MCF 10A (cell line): ENCODE data around the gene MC5R. TPM values are rescaled to one million over a fixed set of nuclear protein-coding genes. Genes with fewer than 3 reads are reported as not detected.
"Not testable (repeated sequence)": the region's sequence is repeated elsewhere in the genome, so short reads cannot be mapped to it uniquely, and the experiment has no call there.

Source experiments
- BruUV-seq: library from RNA; stranded (reverse); fragments of 400-500 nt; replicated peaks from 2 replicates; lab custom pipeline; 2021; lab: Mats Ljungman, UMichigan
- CTCF ChIA-PET: fragments of 300-600 bp; sonication (Branson Sonifier 250); formaldehyde crosslinking; extraction: SDS; loops from one replicate; lab custom pipeline; 2021; ENCODE audit warnings: antibody characterized with exemption, inconsistent platforms; lab: Yijun Ruan, JAX
- POLR2A ChIA-PET: fragments of 300-600, 350-650 bp; sonication (Branson Sonifier 250); formaldehyde crosslinking; extraction: SDS; loops from one replicate; lab custom pipeline; 2020; ENCODE audit warnings: antibody characterized with exemption, inconsistent platforms; lab: Yijun Ruan, JAX
- DNase-seq: peaks from one replicate; pipeline ENCODE4 v3.0.0-alpha.2; 2018; ENCODE audit not compliant: unreplicated experiment
- H3K27ac Mint-ChIP-seq: one replicate; pipeline ENCODE4 v1.8.0; 2022; ENCODE audit warnings: mild to moderate bottlenecking, low read depth, mixed read lengths; ENCODE audit not compliant: unreplicated experiment
- H3K27me3 Mint-ChIP-seq: one replicate; pipeline ENCODE4 v1.8.0; 2022; ENCODE audit warnings: mixed read lengths; ENCODE audit not compliant: insufficient read depth, unreplicated experiment
- H3K36me3 Mint-ChIP-seq: one replicate; pipeline ENCODE4 v1.8.0; 2022; ENCODE audit warnings: mild to moderate bottlenecking, moderate library complexity, mixed read lengths; ENCODE audit not compliant: insufficient read depth, unreplicated experiment
- H3K4me1 Mint-ChIP-seq: one replicate; pipeline ENCODE4 v1.8.0; 2022; ENCODE audit warnings: mixed read lengths; ENCODE audit not compliant: insufficient read depth, unreplicated experiment
- H3K4me3 Mint-ChIP-seq: one replicate; pipeline ENCODE4 v1.8.0; 2022; ENCODE audit warnings: mild to moderate bottlenecking, moderate library complexity, mixed read lengths; ENCODE audit not compliant: unreplicated experiment
- H3K9me3 Mint-ChIP-seq: one replicate; pipeline ENCODE4 v1.8.0; 2022; ENCODE audit warnings: mixed read lengths; ENCODE audit not compliant: unreplicated experiment
- intact Hi-C: fragments of 100-400 bp; cut with micrococcal nuclease; formaldehyde crosslinking; loops from 2 replicates; pipeline ENCODE4 v1.14.1; 2022
- total RNA-seq: library from RNA; stranded (reverse); gene quantifications from 2 replicates; pipeline ENCODE4 v1.2.3, GENCODE V29; 2022
- TF ChIP-seq, protein P1 (sequence below): fragments of 200-600 bp; IDR thresholded peaks from one replicate; pipeline ENCODE4 v1.8.0; 2022; ENCODE audit warnings: antibody characterized with exemption, mild to moderate bottlenecking; ENCODE audit not compliant: unreplicated experiment

Gene MC5R
- total RNA-seq, 1 experiment from 2014 or later = not detected

DNA sequence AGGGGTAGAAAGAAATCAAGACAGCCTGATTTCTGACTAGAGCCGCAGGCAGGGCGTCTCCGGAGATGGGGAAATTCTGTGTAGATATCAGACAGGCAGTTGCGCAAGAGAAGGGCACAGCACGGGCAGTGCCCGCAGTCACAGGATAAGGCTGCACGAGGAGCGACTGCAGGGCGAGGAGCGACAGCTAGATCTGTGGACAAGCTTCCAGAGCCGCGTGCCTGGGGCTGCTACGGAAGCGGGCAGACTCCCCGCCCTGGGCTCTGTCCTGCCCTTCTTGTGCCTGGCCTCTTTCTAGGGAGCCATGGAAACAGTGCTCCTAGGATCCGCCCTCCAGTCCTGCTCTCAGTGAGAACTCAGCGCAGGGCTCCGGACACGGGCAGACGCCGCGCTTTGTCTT lies 12.6 kb downstream of the MC5R start:
- intact Hi-C loops = no loop called here
- H3K9me3 Mint-ChIP-seq = no peaks in the 10 kb centered on the region
- H3K4me1 Mint-ChIP-seq = no peaks in the 10 kb centered on the region
- TF ChIP-seq, protein P1, sequence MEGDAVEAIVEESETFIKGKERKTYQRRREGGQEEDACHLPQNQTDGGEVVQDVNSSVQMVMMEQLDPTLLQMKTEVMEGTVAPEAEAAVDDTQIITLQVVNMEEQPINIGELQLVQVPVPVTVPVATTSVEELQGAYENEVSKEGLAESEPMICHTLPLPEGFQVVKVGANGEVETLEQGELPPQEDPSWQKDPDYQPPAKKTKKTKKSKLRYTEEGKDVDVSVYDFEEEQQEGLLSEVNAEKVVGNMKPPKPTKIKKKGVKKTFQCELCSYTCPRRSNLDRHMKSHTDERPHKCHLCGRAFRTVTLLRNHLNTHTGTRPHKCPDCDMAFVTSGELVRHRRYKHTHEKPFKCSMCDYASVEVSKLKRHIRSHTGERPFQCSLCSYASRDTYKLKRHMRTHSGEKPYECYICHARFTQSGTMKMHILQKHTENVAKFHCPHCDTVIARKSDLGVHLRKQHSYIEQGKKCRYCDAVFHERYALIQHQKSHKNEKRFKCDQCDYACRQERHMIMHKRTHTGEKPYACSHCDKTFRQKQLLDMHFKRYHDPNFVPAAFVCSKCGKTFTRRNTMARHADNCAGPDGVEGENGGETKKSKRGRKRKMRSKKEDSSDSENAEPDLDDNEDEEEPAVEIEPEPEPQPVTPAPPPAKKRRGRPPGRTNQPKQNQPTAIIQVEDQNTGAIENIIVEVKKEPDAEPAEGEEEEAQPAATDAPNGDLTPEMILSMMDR = no peak
- H3K36me3 Mint-ChIP-seq = no peaks in the 10 kb centered on the region
- DNase-seq = peak; percentile 18
- POLR2A ChIA-PET = no interaction called here
- H3K4me3 Mint-ChIP-seq = no peak overlapping the region
- no peak overlapping the region for H3K27ac Mint-ChIP-seq
- H3K27me3 Mint-ChIP-seq = peaks cover 16% of the 10 kb centered on the region
- CTCF ChIA-PET = interaction anchor here (0.5 to 1.4 kb wide), 3 partner anchors 12 to 23 kb away, joined by 3 to 5 read pairs (median 3); partner anchors contain the start of gene MC5R
- no TSS peak for BruUV-seq

DNA sequence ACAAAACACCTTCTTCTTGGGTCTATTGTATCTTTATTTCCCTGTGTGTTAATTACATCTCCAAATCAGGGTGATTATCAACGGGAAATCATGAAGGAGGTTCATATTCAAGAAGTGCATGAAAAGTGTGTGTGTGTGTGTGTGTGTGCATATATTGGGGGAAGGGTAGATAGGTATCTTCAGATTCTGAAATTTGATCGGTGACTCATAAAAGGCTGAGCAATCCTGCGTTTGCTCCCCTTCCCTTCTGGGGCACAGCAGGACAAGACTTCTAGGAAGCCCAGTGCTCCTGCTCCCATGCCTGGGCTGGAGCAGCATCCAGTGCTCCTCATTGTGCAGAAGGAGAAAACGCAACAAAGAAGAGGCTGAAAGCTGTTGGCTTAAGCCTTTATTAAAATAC lies 25.8 kb downstream of the MC5R start:
- no TSS peak for BruUV-seq
- Mint-ChIP-seq H3K27me3 (no peaks in the 10 kb centered on the region), H3K27ac (no peak overlapping the region), H3K36me3 (peaks cover 6% of the 10 kb centered on the region), H3K9me3 (peaks cover 32% of the 10 kb centered on the region), H3K4me1 (no peaks in the 10 kb centered on the region), H3K4me3 (no peak overlapping the region)
- intact Hi-C loops = no loop called here
- CTCF ChIA-PET = no interaction called here
- DNase-seq = peak; percentile 53
- POLR2A ChIA-PET = no interaction called here
- TF ChIP-seq, protein P1 = no peak

DNA sequence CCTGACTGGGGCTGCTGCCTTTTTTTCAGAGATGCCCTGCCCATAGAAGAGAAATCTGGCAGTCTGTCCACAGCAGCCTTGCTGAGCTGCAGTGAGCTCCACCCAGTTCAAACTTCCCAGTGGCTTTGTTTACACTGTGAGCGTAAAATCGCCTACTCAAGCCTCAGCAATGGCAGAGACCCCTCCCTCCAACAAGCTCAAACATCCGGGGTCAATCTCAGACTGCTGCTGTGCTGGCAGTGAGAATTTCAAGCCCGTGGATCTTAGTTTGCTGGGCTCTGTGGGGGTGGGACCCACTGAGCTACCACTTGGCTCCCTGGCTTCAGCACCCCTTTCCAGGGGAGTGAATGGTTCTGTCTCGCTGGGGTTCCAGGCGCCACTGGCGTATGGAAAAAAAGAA lies 38.9 kb downstream of the MC5R start:
- ChIA-PET CTCF (interaction anchor here (0.6 to 0.8 kb wide), 2 partner anchors 30 to 50 kb away, joined by 3 read pairs; no protein-coding TSS in a partner anchor), POLR2A (interaction anchor here (0.6 kb wide), 1 partner anchor 20 kb away, joined by 3 read pairs; no protein-coding TSS in a partner anchor)
- DNase-seq, BruUV-seq, H3K27ac Mint-ChIP-seq, H3K36me3 Mint-ChIP-seq, H3K4me3 Mint-ChIP-seq, intact Hi-C loops, H3K4me1 Mint-ChIP-seq: not testable (repeated sequence)
- Mint-ChIP-seq H3K27me3 (peaks cover 16% of the 10 kb centered on the region), H3K9me3 (peaks cover 25% of the 10 kb centered on the region)

DNA sequence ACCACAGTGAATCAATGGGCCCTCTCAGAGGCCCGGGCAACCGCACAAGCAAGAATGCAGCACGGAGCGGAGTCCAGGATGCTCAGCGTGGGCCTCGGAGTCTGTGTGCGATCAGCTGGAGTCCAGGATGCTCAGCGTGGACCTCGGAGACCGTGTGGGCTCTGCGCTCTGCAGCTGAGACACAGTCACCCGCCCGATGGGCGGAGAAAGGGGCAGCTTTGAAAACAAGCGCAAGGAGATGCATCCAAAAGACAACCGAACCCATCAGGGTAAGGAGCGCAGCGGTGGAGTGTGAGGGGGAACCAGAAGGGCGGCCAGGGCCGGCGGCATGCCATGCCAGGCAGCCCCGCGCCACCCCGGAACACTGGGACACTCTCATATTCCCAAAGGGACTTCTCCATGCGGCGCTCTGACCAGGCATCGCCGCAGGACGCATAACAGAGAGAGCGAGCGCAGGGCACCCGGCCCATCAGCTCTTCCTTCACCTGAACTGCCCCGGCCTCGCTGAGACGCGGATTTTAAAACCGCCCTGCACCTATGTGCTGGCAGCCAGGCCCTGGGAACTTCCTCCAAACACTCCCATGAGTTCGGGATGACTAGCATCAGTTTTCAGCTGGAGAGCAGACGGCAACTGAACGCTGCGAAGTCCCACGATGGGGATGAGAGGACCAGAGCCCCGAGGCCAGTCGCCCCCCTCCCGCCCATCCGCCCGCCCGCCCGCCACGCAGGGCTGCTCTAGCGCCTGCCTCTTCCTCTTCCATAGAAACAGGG lies 44.7 kb downstream of the MC5R start:
- POLR2A ChIA-PET = no interaction called here
- no peak overlapping the region for H3K27ac Mint-ChIP-seq
- no peak overlapping the region for H3K4me3 Mint-ChIP-seq
- TF ChIP-seq, protein P1 = no peak
- no peaks in the 10 kb centered on the region for H3K27me3 Mint-ChIP-seq
- intact Hi-C loops = no loop called here
- no peaks in the 10 kb centered on the region for H3K4me1 Mint-ChIP-seq
- H3K9me3 Mint-ChIP-seq = no peaks in the 10 kb centered on the region
- BruUV-seq = no TSS peak
- CTCF ChIA-PET = interaction anchor here (0.9 kb wide), 1 partner anchor 219 kb away, joined by 3 read pairs; no protein-coding TSS in a partner anchor
- H3K36me3 Mint-ChIP-seq = no peaks in the 10 kb centered on the region
- DNase-seq = no peak
